ENCODE measurements around the gene CDC14C.

CDC14C gene

GRCh38 chr7:48976253-48976652 lies 51.9 kb downstream of the CDC14C start:
- DNase-seq (ENCODE audit: low spot score): no peak

- DNase-seq (ENCODE audit: low spot score): no peak
Measured at GRCh38 chr7:48976850-48977249, 52.5 kb downstream of the CDC14C start.
